H1 (cell line): Measurements from ENCODE around the gene CRABP1. TPM values are rescaled to one million over a fixed set of nuclear protein-coding genes. Genes with fewer than 3 reads are reported as not detected.

ENCODE experiments used
- CTCF ChIA-PET: fragments of 300-600 bp; sonication (Branson Sonifier 250); formaldehyde crosslinking; loops from one replicate; lab custom pipeline; 2021; ENCODE audit not compliant: partially characterized antibody; lab: Charles Lee
- POLR2A ChIA-PET: fragments of 300-600 bp; sonication (Branson Sonifier 250); formaldehyde crosslinking; loops from one replicate; lab custom pipeline; 2021; ENCODE audit warnings: inconsistent platforms; ENCODE audit not compliant: partially characterized antibody; lab: Charles Lee
- DNase-seq, 2 experiments: peaks; one replicate each; pipeline versions ENCODE4 v3.0.0 to v3.0.0-alpha.2; 2010 to 2022; ENCODE audit warnings: low spot score in 2 of 2, low read depth in 1 of 2, mixed read lengths in 1 of 2
- FAIRE-seq: peaks from 2 replicates; lab custom pipeline; 2011; peaks lifted over from hg19 to GRCh38; lab: Jason Lieb, UNC
- H2AFZ ChIP-seq: 2 replicates; pipeline ENCODE4 v1.8.1; 2012; ENCODE audit warnings: low read length, inconsistent platforms
- H2AK5ac ChIP-seq: 2 replicates; pipeline ENCODE4 v1.6.1; 2013; ENCODE audit warnings: low read depth, low read length
- H2BK120ac ChIP-seq: replicated peaks from 2 replicates; pipeline ENCODE3; 2013; ENCODE audit warnings: low read depth, low read length, inconsistent platforms
- H2BK12ac ChIP-seq: 2 replicates; pipeline ENCODE4 v1.6.1; 2013; ENCODE audit warnings: low read depth, low read length
- H2BK15ac ChIP-seq: 2 replicates; pipeline ENCODE4 v1.6.1; 2013; ENCODE audit warnings: low read length
- H2BK20ac ChIP-seq: 2 replicates; pipeline ENCODE4 v1.6.1; 2013; ENCODE audit warnings: low read length
- H2BK5ac ChIP-seq: 2 replicates; pipeline ENCODE4 v1.6.1; 2013; ENCODE audit warnings: low read depth, low read length
- H3K14ac ChIP-seq: 2 replicates; pipeline ENCODE4 v1.6.1; 2013; ENCODE audit warnings: inconsistent platforms; ENCODE audit not compliant: insufficient read length
- H3K18ac ChIP-seq: 2 replicates; pipeline ENCODE4 v1.6.1; 2013; ENCODE audit warnings: low read length; ENCODE audit errors: extremely low read depth
- H3K23ac ChIP-seq: 2 replicates; pipeline ENCODE4 v1.6.1; 2013; ENCODE audit warnings: inconsistent platforms; ENCODE audit not compliant: insufficient read length
- H3K23me2 ChIP-seq: 2 replicates; pipeline ENCODE4 v1.6.1; 2013; ENCODE audit warnings: low read depth, low read length
- H3K27ac ChIP-seq: 2 replicates; pipeline ENCODE4 v1.6.1; 2011; ENCODE audit warnings: low read depth, low read length, inconsistent platforms
- H3K27me3 ChIP-seq, 4 experiments: replicated peaks in 1 of 4; 1 replicate in 1 of 4; 2 replicates in 3 of 4; pipeline versions ENCODE4 v1.6.1 to v1.8.1; 2011 to 2013; ENCODE audit warnings: low read length in 3 of 4, mild to moderate bottlenecking in 3 of 4, inconsistent platforms in 2 of 4, mixed read lengths in 2 of 4, moderate library complexity in 1 of 4; ENCODE audit not compliant: control insufficient read depth in 3 of 4, insufficient read depth in 3 of 4; ENCODE audit errors: extremely low read depth in 1 of 4
- H3K36me3 ChIP-seq, 4 experiments: 2 replicates each; pipeline versions ENCODE4 v1.6.1 to v1.8.1; 2011 to 2013; ENCODE audit warnings: mild to moderate bottlenecking in 4 of 4, low read length in 3 of 4, moderate library complexity in 2 of 4, control low read depth in 1 of 4, inconsistent platforms in 1 of 4; ENCODE audit not compliant: insufficient read depth in 4 of 4, control insufficient read depth in 2 of 4
- H3K4ac ChIP-seq: replicated peaks from 2 replicates; pipeline ENCODE3; 2013; ENCODE audit warnings: low read length, low read depth, mixed read lengths, inconsistent platforms; ENCODE audit not compliant: insufficient read length
- H3K4me1 ChIP-seq, 4 experiments: replicated peaks in 1 of 4; 1 replicate in 1 of 4; 2 replicates in 3 of 4; pipeline versions ENCODE4 v1.6.1 to v1.8.1; 2011 to 2013; ENCODE audit warnings: low read length in 3 of 4, inconsistent platforms in 2 of 4, mixed read lengths in 1 of 4; ENCODE audit not compliant: insufficient read depth in 4 of 4, control insufficient read depth in 3 of 4
- H3K4me2 ChIP-seq, 2 experiments: 2 replicates each; pipeline versions ENCODE4 v1.6.1 to v1.8.1; 2011 to 2013; ENCODE audit warnings: low read depth in 2 of 2, low read length in 2 of 2, control low read depth in 1 of 2, inconsistent platforms in 1 of 2, mild to moderate bottlenecking in 1 of 2; ENCODE audit not compliant: insufficient read depth in 1 of 2
- H3K4me3 ChIP-seq, 4 experiments: fragments of 200-600, 300-600 bp in 1 of 4; sonication (generic), shearing (Covaris generic), sonication (Bioruptor Twin) in 1 of 4; 2 replicates each; pipeline versions ENCODE4 v1.5.1 to v1.8.1; 2011 to 2016; ENCODE audit warnings: low read length in 4 of 4, low read depth in 3 of 4, control low read depth in 2 of 4, inconsistent platforms in 2 of 4, mild to moderate bottlenecking in 2 of 4, mixed read lengths in 1 of 4, moderate library complexity in 1 of 4; ENCODE audit not compliant: insufficient read depth in 2 of 4; ENCODE audit errors: extremely low read depth in 1 of 4
- H3K56ac ChIP-seq: replicated peaks from 2 replicates; pipeline ENCODE3; 2013; ENCODE audit warnings: low read depth, mild to moderate bottlenecking, mixed read lengths, low read length, inconsistent platforms; ENCODE audit not compliant: insufficient read length
- H3K79me1 ChIP-seq: 2 replicates; pipeline ENCODE4 v1.6.1; 2013; ENCODE audit warnings: low read depth, low read length, control low read depth
- H3K79me2 ChIP-seq, 2 experiments: 2 replicates each; pipeline versions ENCODE4 v1.6.1 to v1.8.1; 2012 to 2013; ENCODE audit warnings: low read length in 2 of 2, mild to moderate bottlenecking in 2 of 2, inconsistent platforms in 1 of 2; ENCODE audit not compliant: insufficient read depth in 2 of 2, control insufficient read depth in 1 of 2
- H3K9ac ChIP-seq, 4 experiments: replicated peaks in 1 of 4; 1 replicate in 1 of 4; 2 replicates in 3 of 4; pipeline versions ENCODE4 v1.6.1 to v1.8.1; 2011 to 2013; ENCODE audit warnings: low read depth in 3 of 4, low read length in 3 of 4, control low read depth in 2 of 4, mild to moderate bottlenecking in 2 of 4, moderate library complexity in 2 of 4, inconsistent platforms in 1 of 4; ENCODE audit errors: extremely low read depth in 1 of 4
- H3K9me3 ChIP-seq, 2 experiments: 2 replicates each; pipeline versions ENCODE4 v1.6.1 to v1.8.1; 2012 to 2013; ENCODE audit warnings: mild to moderate bottlenecking in 2 of 2, moderate library complexity in 2 of 2, control low read depth in 1 of 2, inconsistent platforms in 1 of 2, low read depth in 1 of 2, low read length in 1 of 2, mixed read lengths in 1 of 2; ENCODE audit not compliant: insufficient read depth in 2 of 2
- H4K20me1 ChIP-seq, 2 experiments: replicated peaks in 1 of 2; 2 replicates each; pipeline versions ENCODE3 to v1.8.1; 2011 to 2013; ENCODE audit warnings: inconsistent platforms in 2 of 2, low read length in 2 of 2, mild to moderate bottlenecking in 1 of 2; ENCODE audit not compliant: insufficient read depth in 2 of 2, control insufficient read depth in 1 of 2
- H4K5ac ChIP-seq: 2 replicates; pipeline ENCODE4 v1.6.1; 2013; ENCODE audit warnings: low read length, low read depth, mixed read lengths, inconsistent platforms; ENCODE audit not compliant: insufficient read length
- H4K8ac ChIP-seq: 2 replicates; pipeline ENCODE4 v1.8.0; 2013; ENCODE audit warnings: mild to moderate bottlenecking, moderate library complexity, low read length, inconsistent platforms; ENCODE audit not compliant: insufficient read depth; ENCODE audit errors: extremely low read depth
- H4K91ac ChIP-seq: replicated peaks from 2 replicates; pipeline ENCODE3; 2013; ENCODE audit warnings: low read length, mixed read lengths, inconsistent platforms; ENCODE audit not compliant: insufficient read length
- ASH2L ChIP-seq: fragments of 200-600, 300-600 bp; sonication (generic); IDR thresholded peaks from one replicate; pipeline ENCODE4 v1.7.1; 2017; ENCODE audit warnings: low read length
- ATF3 ChIP-seq: IDR thresholded peaks from 2 replicates; pipeline ENCODE4 v1.6.1; 2011; ENCODE audit warnings: low read depth, mild to moderate bottlenecking, low read length; ENCODE audit not compliant: insufficient read depth
- BRCA1 ChIP-seq: IDR thresholded peaks from 2 replicates; pipeline ENCODE4 v1.6.1; 2012; ENCODE audit warnings: low read depth, low read length, improper control_type of control experiment
- CBX5 ChIP-seq: fragments of 300-800, 300-1000 bp; sonication (generic); IDR thresholded peaks from 2 replicates; pipeline ENCODE4 v1.7.1; 2016; ENCODE audit warnings: antibody characterized with exemption, low read length, low read depth
- CEBPB ChIP-seq: IDR thresholded peaks from 2 replicates; pipeline ENCODE4 v1.6.1; 2012; ENCODE audit warnings: low read depth, low read length
- GABPA ChIP-seq: IDR thresholded peaks from 2 replicates; pipeline ENCODE4 v1.6.1; 2011; ENCODE audit warnings: mild to moderate bottlenecking, low read length, moderate library complexity, borderline replicate concordance; ENCODE audit not compliant: insufficient read depth
- GTF2F1 ChIP-seq: IDR thresholded peaks from 2 replicates; pipeline ENCODE4 v1.6.1; 2012; ENCODE audit warnings: low read depth, low read length, improper control_type of control experiment, borderline replicate concordance
- NRF1 ChIP-seq: IDR thresholded peaks from 2 replicates; pipeline ENCODE4 v1.6.1; 2011; ENCODE audit warnings: mild to moderate bottlenecking, low read depth, low read length, improper control_type of control experiment
- RBBP5 ChIP-seq: IDR thresholded peaks from 2 replicates; pipeline ENCODE4 v1.7.1; 2012; ENCODE audit warnings: low read depth, mild to moderate bottlenecking, inconsistent platforms, low read length, moderate library complexity, borderline replicate concordance
- TAF1 ChIP-seq: IDR thresholded peaks from 2 replicates; pipeline ENCODE4 v1.6.1; 2011; ENCODE audit warnings: mild to moderate bottlenecking, low read depth, low read length
- ZNF274 ChIP-seq: IDR thresholded peaks from 2 replicates; pipeline ENCODE4 v1.7.0; 2012; ENCODE audit warnings: low read length, borderline replicate concordance; ENCODE audit errors: extremely low read depth
- WGBS, 2 experiments: shearing (Covaris generic) in 1 of 2; methylation state at CpG; one replicate each; pipeline versions ENCODE4 v1.1.6 to v1.1.7; 2013 to 2015; ENCODE audit warnings: low lambda C conversion rate in 2 of 2, mixed read lengths in 2 of 2, inconsistent platforms in 1 of 2, low coverage in 1 of 2, missing lambda C conversion rate in 1 of 2; ENCODE audit not compliant: insufficient replicate concordance in 2 of 2, insufficient coverage in 1 of 2, insufficient read length in 1 of 2; ENCODE audit errors: extremely low coverage in 1 of 2, missing lambda C conversion rate in 1 of 2; 5-methylcytosine and 5-hydroxymethylcytosine counted together
- polyA plus RNA-seq, 7 experiments: library from polyadenylated mRNA; depleted of rRNA in 3 of 7; stranded (reverse) in 5 of 7; unstranded in 2 of 7; fragments of >200 nt in 5 of 7; fragments of 200-250 nt in 2 of 7; gene quantifications; 1 replicate in 5 of 7; 2 replicates in 1 of 7; 4 replicates in 1 of 7; pipeline versions ENCODE4 v1.2.1 to v1.2.3, GENCODE V29; 2011 to 2013; ENCODE audit warnings: missing spikeins in 2 of 7, mixed read lengths in 2 of 7
- total RNA-seq: library from RNA; stranded (reverse); fragmentation: NEBNext Ultra II Directional; extraction: Animal tissue kit (Norgen Biotek cat#: 25700); gene quantifications from 2 replicates; pipeline ENCODE4 v1.2.1, GENCODE V29; 2021

The CRABP1 gene
- total and polyA plus RNA-seq, 2 of the 8 experiments (the other 6 are each of a cell fraction or from before 2014, with no cell fraction given) = 385 to 655 TPM

GRCh38 chr15:78291052-78291451 is 49.1 kb upstream of the CRABP1 start:
- H3K9me3 ChIP-seq = no peaks in the 10 kb centered on the region
- no peaks in the 10 kb centered on the region for H3K4me1 ChIP-seq
- H3K36me3 ChIP-seq = peaks cover 0 to 9% (median 4%) of the 10 kb centered on the region in 4 experiments; a peak in 5 of 8 replicates
- H2BK120ac ChIP-seq = no peak overlapping the region
- 85% methylated on average over 2 of the region's 2 CpGs; no CpG with 5 or more reads in 1 of the 2 experiments for WGBS, 2 experiments
- no peak overlapping the region for H2AK5ac ChIP-seq
- DNase-seq (no peak), FAIRE-seq (no peak)
- no peak overlapping the region for H3K9ac ChIP-seq
- H2BK15ac ChIP-seq = no peak overlapping the region
- H3K18ac ChIP-seq = no peak overlapping the region
- TF ChIP-seq ASH2L = no peak
- TF ChIP-seq ZNF274 = no peak
- TF ChIP-seq TAF1 = no peak
- TF ChIP-seq GTF2F1 = no peak
- TF ChIP-seq CBX5 = no peak
- TF ChIP-seq NRF1 = no peak
- TF ChIP-seq BRCA1 = no peak
- TF ChIP-seq ATF3 = no peak
- no peak for TF ChIP-seq GABPA
- TF ChIP-seq RBBP5 = no peak
- no peak for TF ChIP-seq CEBPB
- no peaks in the 10 kb centered on the region for H3K79me2 ChIP-seq
- H2BK5ac ChIP-seq = no peak overlapping the region
- no peak overlapping the region for H3K27ac ChIP-seq
- H3K4me2 ChIP-seq = no peak overlapping the region
- no peak overlapping the region for H2BK12ac ChIP-seq
- H3K23me2 ChIP-seq = no peaks in the 10 kb centered on the region
- no peak overlapping the region for H3K56ac ChIP-seq
- no peak overlapping the region for H4K91ac ChIP-seq
- CTCF ChIA-PET = interaction anchor here (0.7 to 2.2 kb wide), 6 partner anchors 10 to 332 kb away, joined by 3 to 9 read pairs (median 4); no protein-coding TSS in a partner anchor
- H3K27me3 ChIP-seq = no peaks in the 10 kb centered on the region
- H2AFZ ChIP-seq = no peak overlapping the region
- no peak overlapping the region for H4K8ac ChIP-seq
- no peak overlapping the region for H3K23ac ChIP-seq
- no peak overlapping the region for H3K14ac ChIP-seq
- POLR2A ChIA-PET = interaction anchor here (0.7 kb wide), 1 partner anchor 9 kb away, joined by 3 read pairs; the partner anchor contains the start of gene SKIC8
- H4K5ac ChIP-seq = no peak overlapping the region
- H4K20me1 ChIP-seq = peaks cover 0 to 2% of the 10 kb centered on the region in 2 experiments
- H3K79me1 ChIP-seq = no peaks in the 10 kb centered on the region
- H3K4me3 ChIP-seq = no peak overlapping the region
- H3K4ac ChIP-seq = no peak overlapping the region
- no peak overlapping the region for H2BK20ac ChIP-seq
